ENCODE data around the gene FIZ1. TPM values are rescaled to one million over a fixed set of nuclear protein-coding genes. Genes with fewer than 3 reads are reported as not detected.

The FIZ1 gene
- total RNA-seq, 1 experiment from 2014 or later = 29.3 TPM

- Histone ChIP-seq H3K36me3 (ENCODE audit: insufficient read depth, low read length, poor library complexity, severe bottlenecking) (no peaks in the 10 kb centered on the region), H3K9me3 (ENCODE audit: low read depth, low read length, poor library complexity, severe bottlenecking) (no peaks in the 10 kb centered on the region), H3K27me3 (replicated peaks; ENCODE audit: insufficient read depth, low read depth, low read length, poor library complexity) (no peaks in the 10 kb centered on the region), H3K27ac (ENCODE audit: low read depth, low read length, poor library complexity, severe bottlenecking) (no peak overlapping the region), H3K4me3 (ENCODE audit: low read depth, low read length, poor library complexity, severe bottlenecking) (no peak overlapping the region), H3K4me1 (ENCODE audit: insufficient read depth, low read length, poor library complexity, severe bottlenecking) (no peaks in the 10 kb centered on the region)
- CTCF ChIA-PET = interaction anchor here (0.7 kb wide), 1 partner anchor 432 kb away, joined by 3 read pairs; no protein-coding TSS in a partner anchor
- POLR2A ChIA-PET (ENCODE audit: low non-redundant PET) = no interaction called here
- intact Hi-C loops (cut with micrococcal nuclease; ENCODE audit: unreplicated experiment) = no loop called here
- TF ChIP-seq EZH2 (IDR thresholded peaks at IDR 0.05; ENCODE audit: borderline replicate concordance, low read depth, low read length, poor library complexity, severe bottlenecking) = no peak
- TF ChIP-seq, protein P1, sequence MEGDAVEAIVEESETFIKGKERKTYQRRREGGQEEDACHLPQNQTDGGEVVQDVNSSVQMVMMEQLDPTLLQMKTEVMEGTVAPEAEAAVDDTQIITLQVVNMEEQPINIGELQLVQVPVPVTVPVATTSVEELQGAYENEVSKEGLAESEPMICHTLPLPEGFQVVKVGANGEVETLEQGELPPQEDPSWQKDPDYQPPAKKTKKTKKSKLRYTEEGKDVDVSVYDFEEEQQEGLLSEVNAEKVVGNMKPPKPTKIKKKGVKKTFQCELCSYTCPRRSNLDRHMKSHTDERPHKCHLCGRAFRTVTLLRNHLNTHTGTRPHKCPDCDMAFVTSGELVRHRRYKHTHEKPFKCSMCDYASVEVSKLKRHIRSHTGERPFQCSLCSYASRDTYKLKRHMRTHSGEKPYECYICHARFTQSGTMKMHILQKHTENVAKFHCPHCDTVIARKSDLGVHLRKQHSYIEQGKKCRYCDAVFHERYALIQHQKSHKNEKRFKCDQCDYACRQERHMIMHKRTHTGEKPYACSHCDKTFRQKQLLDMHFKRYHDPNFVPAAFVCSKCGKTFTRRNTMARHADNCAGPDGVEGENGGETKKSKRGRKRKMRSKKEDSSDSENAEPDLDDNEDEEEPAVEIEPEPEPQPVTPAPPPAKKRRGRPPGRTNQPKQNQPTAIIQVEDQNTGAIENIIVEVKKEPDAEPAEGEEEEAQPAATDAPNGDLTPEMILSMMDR (conservative IDR thresholded peaks at IDR 0.05; ENCODE audit: low read depth, low read length) = no peak
- no peak for DNase-seq (ENCODE audit: low spot score)
- BruUV-seq (replicated peaks) = no TSS peak
Measured at GRCh38 chr19:55546011-55546410, 53.3 kb downstream of the FIZ1 start.

- no peak for DNase-seq (ENCODE audit: low spot score)
- intact Hi-C loops (cut with micrococcal nuclease; ENCODE audit: unreplicated experiment) = no loop called here
- no peaks in the 10 kb centered on the region for H3K9me3 ChIP-seq (ENCODE audit: low read depth, low read length, poor library complexity, severe bottlenecking)
- no peak within 1 kb of the TSS for H3K4me3 ChIP-seq (ENCODE audit: low read depth, low read length, poor library complexity, severe bottlenecking)
- BruUV-seq (replicated peaks) = no TSS peak
- no peaks in the 10 kb centered on the region for H3K4me1 ChIP-seq (ENCODE audit: insufficient read depth, low read length, poor library complexity, severe bottlenecking)
- H3K27me3 ChIP-seq (replicated peaks; ENCODE audit: insufficient read depth, low read depth, low read length, poor library complexity) = no peaks in the 10 kb centered on the region
- no peak within 1 kb of the TSS for H3K27ac ChIP-seq (ENCODE audit: low read depth, low read length, poor library complexity, severe bottlenecking)
- TF ChIP-seq, protein P1 (conservative IDR thresholded peaks at IDR 0.05; ENCODE audit: low read depth, low read length) = no peak
- no peak for TF ChIP-seq EZH2 (IDR thresholded peaks at IDR 0.05; ENCODE audit: borderline replicate concordance, low read depth, low read length, poor library complexity, severe bottlenecking)
- ChIA-PET POLR2A (ENCODE audit: low non-redundant PET) (no interaction called here), CTCF (no interaction called here)
- H3K36me3 ChIP-seq (ENCODE audit: insufficient read depth, low read length, poor library complexity, severe bottlenecking) = no peaks in the 10 kb centered on the region
Measured at GRCh38 chr19:55545443-55545842, 53.9 kb downstream of the FIZ1 start, which contains the start of gene SBK3. TSS of gene SBK3 (minus strand) at chr19:55545543. CDS start at chr19:55545543, 0 bp downstream.

GRCh38 chr19:55544776-55545439 lies 54.4 kb downstream of the FIZ1 start:
- DNase-seq (ENCODE audit: low spot score) = no peak
- ChIA-PET CTCF (no interaction called here), POLR2A (ENCODE audit: low non-redundant PET) (no interaction called here)
- Histone ChIP-seq H3K4me3 (ENCODE audit: low read depth, low read length, poor library complexity, severe bottlenecking) (no peak overlapping the region), H3K27me3 (replicated peaks; ENCODE audit: insufficient read depth, low read depth, low read length, poor library complexity) (no peaks in the 10 kb centered on the region), H3K4me1 (ENCODE audit: insufficient read depth, low read length, poor library complexity, severe bottlenecking) (no peaks in the 10 kb centered on the region), H3K27ac (ENCODE audit: low read depth, low read length, poor library complexity, severe bottlenecking) (no peak overlapping the region), H3K9me3 (ENCODE audit: low read depth, low read length, poor library complexity, severe bottlenecking) (no peaks in the 10 kb centered on the region), H3K36me3 (ENCODE audit: insufficient read depth, low read length, poor library complexity, severe bottlenecking) (no peaks in the 10 kb centered on the region)
- TF ChIP-seq EZH2 (IDR thresholded peaks at IDR 0.05; ENCODE audit: borderline replicate concordance, low read depth, low read length, poor library complexity, severe bottlenecking) = no peak
- TF ChIP-seq, protein P1 (conservative IDR thresholded peaks at IDR 0.05; ENCODE audit: low read depth, low read length) = no peak
- intact Hi-C loops (cut with micrococcal nuclease; ENCODE audit: unreplicated experiment) = no loop called here
- BruUV-seq (replicated peaks) = no TSS peak

All from A673 (cell line).